C4-2B (cell line): ENCODE data around the gene SETMAR.

Source experiments
- H3K27ac ChIP-seq: fragments of 450-650 bp; 2 replicates; pipeline ENCODE4 v1.5.1; 2017
- ZFX ChIP-seq: fragments of 450-650 bp; IDR thresholded peaks from 2 replicates; pipeline ENCODE4 v1.6.1; 2017
- TF ChIP-seq, protein P1 (sequence below): fragments of 450-650 bp; conservative IDR thresholded peaks from 2 replicates; pipeline ENCODE4 v1.5.1; 2017; ENCODE audit warnings: mild to moderate bottlenecking

SETMAR gene

DNA sequence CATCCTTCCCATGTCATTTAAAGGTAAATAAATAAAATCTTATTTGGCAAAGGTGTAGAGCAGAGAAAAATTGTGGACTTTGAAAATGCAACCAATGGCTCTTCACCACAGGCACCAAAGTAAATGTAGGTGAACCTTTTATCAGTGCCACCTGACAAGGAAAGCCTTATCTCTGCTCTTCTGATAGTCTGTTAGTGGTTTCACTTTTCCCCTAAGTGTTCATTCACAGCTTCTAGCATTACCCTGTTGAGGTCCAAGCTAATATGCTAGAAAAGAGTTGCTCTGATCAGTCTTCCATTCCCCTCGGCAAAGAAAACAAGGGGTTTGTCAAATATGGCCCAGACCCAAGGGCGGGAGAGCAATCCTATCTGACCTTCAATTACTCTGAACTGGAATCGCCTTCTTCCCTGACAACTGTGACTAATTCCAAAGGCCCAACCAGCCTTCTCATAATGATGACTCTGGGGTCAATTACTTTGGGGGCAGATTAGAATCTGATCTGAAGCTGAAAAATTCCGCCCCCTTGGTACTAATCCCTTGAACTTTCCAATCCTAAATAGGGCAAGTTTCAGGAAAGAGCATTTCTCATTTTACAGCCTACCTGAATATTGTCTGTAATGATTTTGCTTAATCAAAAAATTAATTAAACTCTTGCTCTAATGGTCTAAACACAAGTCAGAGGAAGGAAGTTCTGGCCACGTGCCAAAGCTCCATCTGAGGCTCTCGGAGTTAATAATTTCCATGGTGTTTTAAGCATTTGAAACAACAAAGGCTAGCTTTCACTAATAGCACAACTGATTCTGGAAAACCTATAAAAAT is 52.4 kb downstream of the SETMAR start:
- TF ChIP-seq, protein P1, sequence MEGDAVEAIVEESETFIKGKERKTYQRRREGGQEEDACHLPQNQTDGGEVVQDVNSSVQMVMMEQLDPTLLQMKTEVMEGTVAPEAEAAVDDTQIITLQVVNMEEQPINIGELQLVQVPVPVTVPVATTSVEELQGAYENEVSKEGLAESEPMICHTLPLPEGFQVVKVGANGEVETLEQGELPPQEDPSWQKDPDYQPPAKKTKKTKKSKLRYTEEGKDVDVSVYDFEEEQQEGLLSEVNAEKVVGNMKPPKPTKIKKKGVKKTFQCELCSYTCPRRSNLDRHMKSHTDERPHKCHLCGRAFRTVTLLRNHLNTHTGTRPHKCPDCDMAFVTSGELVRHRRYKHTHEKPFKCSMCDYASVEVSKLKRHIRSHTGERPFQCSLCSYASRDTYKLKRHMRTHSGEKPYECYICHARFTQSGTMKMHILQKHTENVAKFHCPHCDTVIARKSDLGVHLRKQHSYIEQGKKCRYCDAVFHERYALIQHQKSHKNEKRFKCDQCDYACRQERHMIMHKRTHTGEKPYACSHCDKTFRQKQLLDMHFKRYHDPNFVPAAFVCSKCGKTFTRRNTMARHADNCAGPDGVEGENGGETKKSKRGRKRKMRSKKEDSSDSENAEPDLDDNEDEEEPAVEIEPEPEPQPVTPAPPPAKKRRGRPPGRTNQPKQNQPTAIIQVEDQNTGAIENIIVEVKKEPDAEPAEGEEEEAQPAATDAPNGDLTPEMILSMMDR = no peak
- no peak for TF ChIP-seq ZFX
- no peak overlapping the region for H3K27ac ChIP-seq

DNA sequence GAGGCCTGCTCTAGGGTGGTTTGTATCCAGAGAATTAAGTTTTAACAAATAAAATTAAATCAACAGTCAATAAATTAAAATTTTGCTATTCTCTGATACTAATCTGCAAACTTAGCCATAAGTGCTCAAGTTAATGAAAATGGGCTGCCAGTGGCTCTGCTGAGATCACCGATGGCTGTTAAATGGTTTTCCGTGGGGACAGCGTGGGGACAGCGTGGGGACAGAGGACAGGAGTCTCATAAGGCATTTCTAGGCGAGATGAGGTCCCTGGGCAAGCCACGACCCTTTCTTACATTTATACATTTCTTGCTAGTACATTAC is 53.0 kb downstream of the SETMAR start:
- TF ChIP-seq ZFX = no peak
- TF ChIP-seq, protein P1 = no peak
- H3K27ac ChIP-seq = no peak overlapping the region

DNA sequence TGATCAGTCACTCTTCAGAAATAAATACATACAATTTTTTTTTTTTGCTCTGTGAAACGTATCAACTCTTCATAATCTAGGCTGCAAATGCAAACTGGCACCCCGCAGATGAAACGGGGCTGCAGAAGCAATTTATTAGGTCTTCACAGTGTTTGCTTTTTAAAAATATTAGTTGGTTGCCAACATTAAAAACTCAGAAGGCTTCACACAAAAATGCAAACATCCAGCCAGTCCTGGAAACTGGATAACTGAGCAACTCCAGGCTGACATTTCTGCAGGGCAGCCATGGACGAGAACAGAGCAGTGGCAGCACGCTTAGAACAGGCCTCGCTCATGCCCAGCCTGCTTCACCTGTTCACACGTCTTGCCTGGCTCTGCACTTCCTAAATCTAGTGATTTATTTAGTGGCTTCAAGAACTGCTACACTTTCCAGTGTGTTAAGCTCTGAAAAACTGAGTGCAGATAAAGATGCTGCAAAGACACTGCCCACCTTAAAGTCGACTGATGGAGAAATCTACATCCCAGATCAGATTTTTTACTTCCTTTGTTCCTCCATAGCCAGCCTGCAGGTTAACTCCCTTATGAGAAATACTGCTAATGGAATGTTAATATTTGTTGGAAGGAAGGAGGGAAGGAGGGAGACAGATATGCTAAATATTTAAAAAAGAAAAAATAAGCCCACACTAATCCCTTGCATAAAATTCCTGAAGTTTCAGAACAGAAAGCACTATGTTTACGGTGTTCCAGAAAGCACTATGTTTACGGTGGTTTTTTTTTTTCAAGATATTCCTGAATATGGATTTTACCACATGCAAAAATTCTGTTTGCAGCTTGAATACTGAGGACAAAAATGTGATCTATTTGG is 53.6 kb downstream of the SETMAR start:
- TF ChIP-seq ZFX = no peak
- TF ChIP-seq, protein P1 = no peak
- no peak overlapping the region for H3K27ac ChIP-seq

DNA sequence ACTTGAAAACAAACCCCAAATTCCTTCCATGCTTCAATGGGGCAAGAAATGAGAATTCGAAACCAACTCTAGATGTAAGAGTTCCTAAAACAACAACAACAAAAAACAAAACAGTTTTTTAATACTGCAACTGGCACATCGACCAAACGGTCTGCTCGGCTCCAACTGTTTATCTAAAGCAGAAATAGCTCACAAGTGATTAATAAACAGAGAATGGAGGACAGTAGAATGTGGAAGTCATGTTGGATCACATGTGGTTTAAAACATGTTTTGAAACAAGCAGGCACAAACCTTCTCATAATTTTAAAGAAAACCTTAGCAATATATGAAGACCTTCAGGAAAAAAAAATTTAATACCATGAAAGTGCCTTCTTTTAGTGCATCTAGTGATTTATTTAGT is 55.1 kb downstream of the SETMAR start:
- no peak for TF ChIP-seq ZFX
- TF ChIP-seq, protein P1 = no peak
- no peak overlapping the region for H3K27ac ChIP-seq

DNA sequence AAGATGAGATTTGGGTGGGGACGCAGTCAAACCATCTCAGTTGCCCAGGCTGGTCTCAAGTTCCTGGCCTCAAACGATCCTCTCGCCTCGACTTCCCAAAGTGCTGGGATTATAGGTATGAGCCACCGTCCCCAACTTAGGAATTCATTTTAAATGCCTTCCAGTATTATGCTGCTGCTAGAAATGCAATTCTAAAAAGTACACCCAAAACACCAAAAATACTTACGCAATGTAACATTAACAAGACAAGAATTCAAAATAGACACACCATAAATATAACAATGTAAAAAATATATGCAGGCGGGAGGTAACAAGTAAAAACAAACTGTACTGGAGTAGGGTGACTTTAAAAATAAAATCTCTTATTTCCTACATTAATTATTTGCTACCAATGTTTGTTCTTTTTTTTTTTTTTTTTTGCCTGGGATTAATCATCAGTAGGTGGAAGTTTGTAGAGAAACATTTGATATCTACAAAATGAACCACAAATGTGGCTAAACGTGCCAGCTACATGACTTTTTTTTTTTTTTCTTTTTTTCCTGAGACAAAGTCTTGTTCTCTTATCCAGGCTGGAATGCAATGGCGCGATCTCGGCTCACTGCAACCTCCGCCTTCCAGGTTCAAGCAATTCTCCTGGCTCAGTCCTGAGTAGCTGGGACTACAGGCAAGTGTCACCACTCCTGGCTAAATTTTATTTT is 56.8 kb downstream of the SETMAR start:
- no peak for TF ChIP-seq ZFX
- H3K27ac ChIP-seq = no peak overlapping the region

DNA sequence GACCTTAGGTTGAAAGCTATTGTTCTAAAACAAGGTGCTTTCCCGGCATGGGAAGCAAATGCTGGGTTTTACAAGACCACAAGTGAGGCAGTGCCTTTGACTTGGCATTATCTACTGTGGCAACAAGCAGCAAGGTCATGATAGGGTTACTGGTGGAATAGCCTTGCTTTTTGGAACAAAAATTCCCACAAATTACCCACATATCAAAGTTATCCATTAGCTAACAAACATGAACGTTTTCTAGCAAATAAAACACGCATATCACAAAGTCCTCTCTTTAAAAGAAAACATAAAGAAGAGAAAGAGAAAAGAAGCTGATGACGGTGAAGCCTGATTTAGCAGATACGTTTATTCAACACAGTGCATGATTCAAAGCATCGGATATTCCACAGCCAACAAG is 57.6 kb downstream of the SETMAR start:
- no peak overlapping the region for H3K27ac ChIP-seq
- TF ChIP-seq ZFX = no peak
- TF ChIP-seq, protein P1 = no peak

DNA sequence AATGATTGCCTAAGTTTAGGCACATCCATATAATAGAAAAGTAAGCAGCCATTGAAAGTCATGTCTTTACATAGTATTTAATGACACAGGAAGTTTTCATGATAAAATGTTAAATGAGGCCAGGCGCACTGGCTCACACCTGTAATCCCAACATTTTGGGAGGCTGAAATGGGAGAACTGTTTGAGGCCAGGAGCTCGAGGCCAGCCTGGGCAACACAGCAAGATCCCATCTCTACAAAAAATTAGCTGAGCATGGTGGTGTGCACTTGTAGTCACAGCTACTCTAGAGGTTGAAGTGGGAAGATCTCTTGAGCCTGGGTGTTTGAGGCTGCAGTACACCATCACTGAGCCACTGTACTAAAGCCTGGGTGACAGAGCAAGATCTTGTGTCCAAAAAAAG is 59.4 kb downstream of the SETMAR start:
- no peak for TF ChIP-seq ZFX
- TF ChIP-seq, protein P1 = no peak
- H3K27ac ChIP-seq = no peak overlapping the region
